ENCODE data around the gene CORT. TPM values are rescaled to one million over a fixed set of nuclear protein-coding genes. Genes with fewer than 3 reads are reported as not detected.

CORT gene
- polyA plus RNA-seq, 1 donor from 2014 or later = 0.81 TPM

GRCh38 chr1:10474613-10475507 lies 25.0 kb downstream of the CORT start, which contains the start of gene PEX14:
Gene PEX14, plus strand, starts transcription at chr1:10474950. Its CDS starts 17 bp downstream, at chr1:10474967.
- Histone ChIP-seq H3K27me3 (ENCODE audit: insufficient read depth, low read depth, low read length) (no peaks in the 10 kb centered on the region), H3K79me2 (replicated peaks; ENCODE audit: insufficient read depth, low read length) (peaks cover 24% of the 10 kb centered on the region), H2AFZ (ENCODE audit: low read depth, low read length) (peak within 1 kb of the TSS; percentile 63), H3K4me2 (ENCODE audit: low read length) (peak within 1 kb of the TSS; percentile 76), H3K9me2 (ENCODE audit: insufficient read depth, low read length) (no peaks in the 10 kb centered on the region), H3K9ac (ENCODE audit: low read length) (peak within 1 kb of the TSS; percentile 75), H3F3A (ENCODE audit: insufficient read depth, low read length, poor library complexity, severe bottlenecking) (no peaks in the 10 kb centered on the region), H3K9me3 (ENCODE audit: low read length) (no peaks in the 10 kb centered on the region), H4K20me1 (ENCODE audit: insufficient read depth) (no peaks in the 10 kb centered on the region), H3K4me3 (ENCODE audit: low read length) (peak within 1 kb of the TSS; percentile 74), H3K36me3 (ENCODE audit: insufficient read depth, low read length) (no peaks in the 10 kb centered on the region), H3K27ac (ENCODE audit: low read length) (peak within 1 kb of the TSS; percentile 68)
- TF ChIP-seq MXI1 (conservative IDR thresholded peaks at IDR 0.05; ENCODE audit: poor library complexity, severe bottlenecking) (peak; percentile 35), SMC3 (conservative IDR thresholded peaks at IDR 0.05; ENCODE audit: poor library complexity) (no peak), POLR2AphosphoS5 (IDR thresholded peaks at IDR 0.05) (peak; percentile 94), EP300 (conservative IDR thresholded peaks at IDR 0.05; ENCODE audit: poor library complexity, severe bottlenecking) (no peak), TAF1 (IDR thresholded peaks at IDR 0.05; ENCODE audit: low read depth) (peak; percentile 79), CTCF (IDR thresholded peaks at IDR 0.05; ENCODE audit: poor library complexity, severe bottlenecking) (no peak), EZH2 (IDR thresholded peaks at IDR 0.05; ENCODE audit: borderline replicate concordance, insufficient read depth, low read length, poor library complexity, severe bottlenecking) (no peak), RAD21 (conservative IDR thresholded peaks at IDR 0.05) (no peak), REST (IDR thresholded peaks at IDR 0.05; ENCODE audit: borderline replicate concordance) (peak; percentile 50)

DNA sequence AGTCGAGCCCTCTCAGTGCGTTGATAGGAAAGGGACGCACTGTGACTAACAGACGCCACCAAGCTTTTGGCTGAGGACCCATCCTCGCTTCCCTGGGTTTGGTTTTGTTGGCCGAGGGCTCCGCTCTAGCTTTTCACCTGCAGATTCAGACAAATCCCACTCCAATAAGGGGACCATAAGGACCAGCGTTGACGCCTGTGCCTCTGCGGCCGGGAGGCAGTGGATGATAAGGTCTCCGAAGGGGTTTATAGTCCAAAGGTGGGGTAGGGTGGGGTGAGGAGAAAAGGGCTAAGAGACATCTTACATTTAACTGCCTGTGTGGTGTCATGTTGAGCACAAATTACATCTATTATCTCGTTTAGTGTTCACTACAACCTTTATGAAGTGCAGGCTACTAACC lies 25.7 kb downstream of the CORT start:
- Histone ChIP-seq H3K36me3 (ENCODE audit: insufficient read depth, low read length) (no peaks in the 10 kb centered on the region), H2AFZ (ENCODE audit: low read depth, low read length) (peak overlapping the region; percentile 63), H3K4me2 (ENCODE audit: low read length) (peak overlapping the region; percentile 76), H3F3A (ENCODE audit: insufficient read depth, low read length, poor library complexity, severe bottlenecking) (no peaks in the 10 kb centered on the region), H3K27ac (ENCODE audit: low read length) (peak overlapping the region; percentile 68), H3K9me3 (ENCODE audit: low read length) (no peaks in the 10 kb centered on the region), H3K9ac (ENCODE audit: low read length) (peak overlapping the region; percentile 75), H3K79me2 (replicated peaks; ENCODE audit: insufficient read depth, low read length) (peaks cover 24% of the 10 kb centered on the region), H4K20me1 (ENCODE audit: insufficient read depth) (no peaks in the 10 kb centered on the region), H3K4me3 (ENCODE audit: low read length) (peak overlapping the region; percentile 74), H3K9me2 (ENCODE audit: insufficient read depth, low read length) (no peaks in the 10 kb centered on the region), H3K27me3 (ENCODE audit: insufficient read depth, low read depth, low read length) (no peaks in the 10 kb centered on the region)
- TF ChIP-seq RAD21 (conservative IDR thresholded peaks at IDR 0.05) (no peak), EP300 (conservative IDR thresholded peaks at IDR 0.05; ENCODE audit: poor library complexity, severe bottlenecking) (no peak), POLR2AphosphoS5 (IDR thresholded peaks at IDR 0.05) (no peak), MXI1 (conservative IDR thresholded peaks at IDR 0.05; ENCODE audit: poor library complexity, severe bottlenecking) (no peak), TAF1 (IDR thresholded peaks at IDR 0.05; ENCODE audit: low read depth) (no peak), SMC3 (conservative IDR thresholded peaks at IDR 0.05; ENCODE audit: poor library complexity) (no peak), REST (IDR thresholded peaks at IDR 0.05; ENCODE audit: borderline replicate concordance) (no peak), EZH2 (IDR thresholded peaks at IDR 0.05; ENCODE audit: borderline replicate concordance, insufficient read depth, low read length, poor library complexity, severe bottlenecking) (no peak), CTCF (IDR thresholded peaks at IDR 0.05; ENCODE audit: poor library complexity, severe bottlenecking) (no peak)

All from neural cell (in vitro differentiated cells).